Fibroblast of skin of right quadriceps (primary cell): ENCODE results near the gene NUDT9.
A peak's percentile ranks its signal among the peaks of the same experiment; 100 is the strongest.
"Not testable (repeated sequence)": the region's sequence is repeated elsewhere in the genome, so short reads cannot be mapped to it uniquely, and the experiment has no call there.

ENCODE experiments used
- DNase-seq: peaks from one replicate; pipeline ENCODE4 v3.0.0-alpha.2; 2013

The NUDT9 gene

DNA sequence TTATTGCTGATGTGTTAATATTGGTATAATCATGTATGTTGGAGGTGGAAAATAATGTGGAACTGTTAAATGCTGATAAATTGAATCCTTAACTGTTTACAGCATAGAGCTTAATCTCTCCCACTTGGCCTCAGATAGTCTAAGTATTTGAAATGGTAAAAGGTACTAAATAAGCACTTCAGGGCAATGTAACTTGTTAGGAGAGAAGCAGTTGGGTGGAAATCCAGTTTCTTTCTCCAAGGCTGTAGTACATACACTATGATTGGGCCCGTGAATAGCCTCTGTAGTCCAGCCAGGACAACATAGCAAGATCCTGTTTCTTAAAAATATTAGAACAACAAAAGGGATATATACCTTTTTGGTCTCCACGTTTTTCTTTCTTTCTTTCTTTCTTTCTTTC, 39.7 kb downstream of the NUDT9 start:
- DNase-seq: no peak

DNA sequence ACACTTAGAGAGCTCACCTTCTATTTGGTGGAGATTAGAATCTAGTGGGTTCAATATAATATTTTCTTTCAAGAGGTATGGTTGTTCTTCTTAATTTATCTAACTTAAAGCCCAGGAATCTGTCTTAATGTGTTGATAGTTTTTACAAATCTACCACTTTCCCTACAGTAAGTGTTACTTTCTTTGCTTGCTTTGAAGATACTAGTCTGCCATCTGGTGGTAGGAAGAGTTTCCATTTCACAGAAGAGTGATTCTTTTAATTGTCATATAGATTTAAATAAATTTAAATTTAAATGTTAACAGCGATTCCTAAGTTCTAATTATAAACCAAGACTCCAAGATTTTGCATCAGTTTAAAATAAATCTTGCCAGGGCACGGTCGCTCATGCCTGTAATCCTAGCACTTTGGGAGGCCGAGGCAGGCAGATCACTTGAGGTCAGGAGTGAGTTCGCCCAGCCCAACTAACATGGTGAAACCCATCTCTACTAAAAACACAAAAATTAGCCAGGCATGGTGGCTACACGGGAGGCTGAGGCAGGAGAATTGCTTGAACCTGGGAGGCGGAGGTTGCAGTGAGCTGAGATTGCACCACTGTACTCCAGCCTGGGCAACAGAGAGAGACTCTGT, 43.5 kb downstream of the NUDT9 start:
- peak; percentile 37 for DNase-seq

DNA sequence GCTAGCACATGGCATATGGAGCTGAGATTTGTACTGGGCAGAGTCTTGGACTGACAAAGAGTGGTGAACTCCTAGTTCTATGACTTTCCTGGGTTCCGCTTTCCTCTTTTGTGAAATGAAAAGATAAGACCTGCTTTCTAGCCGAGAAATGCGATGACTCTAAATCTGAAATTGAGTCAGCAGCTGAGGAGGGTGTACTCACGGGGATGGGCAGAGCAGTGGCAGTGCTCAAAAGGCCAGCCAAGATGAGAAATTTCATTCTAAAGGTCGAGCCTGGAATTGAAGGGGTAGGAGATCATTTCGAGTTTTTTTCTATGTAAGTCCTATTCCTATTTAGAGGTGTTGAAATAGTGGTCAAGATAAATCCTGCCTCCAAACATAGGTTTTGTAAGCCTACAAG, 47.0 kb downstream of the NUDT9 start:
- DNase-seq: no peak

DNA sequence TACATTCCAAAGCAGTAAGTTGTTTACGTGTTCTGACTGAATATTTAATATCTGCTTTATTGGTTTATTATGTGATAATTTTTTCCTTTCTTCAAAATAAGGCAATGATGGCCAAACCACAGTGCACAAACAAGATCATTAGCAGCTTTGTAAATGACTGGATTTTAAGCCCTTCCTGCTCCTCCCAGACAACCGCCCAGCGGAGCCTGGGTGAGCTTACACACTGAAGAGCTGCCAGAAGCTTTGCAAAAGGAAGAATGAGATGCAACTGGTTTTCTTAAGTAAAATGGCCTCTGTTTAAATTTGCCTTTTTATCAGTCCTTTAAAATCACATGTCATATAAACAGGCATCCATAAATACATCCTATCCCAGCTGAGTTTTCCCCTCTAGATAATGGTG, 54.6 kb downstream of the NUDT9 start:
- no peak for DNase-seq

DNA sequence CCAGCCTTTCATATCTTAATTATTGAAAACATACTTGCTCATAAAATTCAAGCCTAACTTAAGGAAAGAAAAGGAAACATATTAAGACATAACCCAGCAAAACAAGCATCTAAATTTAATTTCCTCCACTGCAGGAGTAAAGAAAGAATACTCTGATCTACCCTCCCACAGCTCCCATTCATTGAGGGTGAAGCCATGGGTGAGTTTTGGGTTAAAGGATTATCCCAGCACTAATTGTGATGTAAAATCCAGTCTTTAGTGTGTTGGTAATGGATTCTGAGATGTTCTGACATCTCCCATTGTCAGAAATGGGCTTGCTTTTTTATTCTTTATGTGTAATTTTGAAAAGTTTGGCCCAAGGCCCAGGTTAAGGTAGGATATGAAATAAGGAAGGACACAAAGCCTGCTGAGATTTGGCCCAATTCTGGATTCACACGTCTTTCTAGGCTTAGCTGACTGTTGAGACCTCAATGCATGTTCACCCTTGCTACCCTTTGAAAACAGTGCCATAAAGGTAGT, 56.4 kb downstream of the NUDT9 start:
- DNase-seq: no peak

DNA sequence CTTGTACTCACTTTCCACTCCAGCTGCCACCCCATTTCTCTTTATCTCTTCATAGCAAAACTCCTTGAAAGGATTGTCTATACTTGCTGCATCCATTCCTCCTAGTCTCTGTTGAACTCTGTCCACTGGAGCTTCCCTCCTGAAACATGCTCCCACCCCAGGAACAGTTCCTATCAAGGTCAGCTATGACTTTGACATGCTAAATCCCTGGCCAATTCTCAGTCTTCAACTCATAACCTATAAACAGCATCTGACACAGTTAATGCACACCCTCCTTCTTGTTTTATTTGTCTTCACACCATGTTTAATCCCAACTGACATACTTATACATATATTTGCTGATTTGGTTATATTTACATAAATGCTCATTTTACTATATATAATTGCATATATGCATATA, 59.0 kb downstream of the NUDT9 start:
- no peak for DNase-seq

DNA sequence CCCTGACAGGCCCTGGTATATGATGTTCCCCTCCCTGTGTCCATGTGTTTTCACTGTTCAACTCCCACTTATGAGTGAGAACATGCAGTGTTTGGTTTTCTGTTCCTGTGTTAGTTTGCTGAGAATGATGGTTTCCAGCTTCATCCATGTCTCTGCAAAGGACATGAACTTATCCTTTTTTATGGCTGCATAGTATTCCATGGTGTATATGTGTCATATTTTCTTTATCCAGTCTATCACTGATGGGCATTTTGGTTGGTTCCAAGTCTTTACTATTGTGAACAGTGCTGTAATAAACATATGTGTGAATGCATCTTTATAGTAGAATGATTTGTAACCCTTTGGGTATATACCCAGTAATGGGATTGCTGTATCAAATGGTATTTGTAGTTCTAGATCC, 60.9 kb downstream of the NUDT9 start:
- not testable (repeated sequence) for DNase-seq

DNA sequence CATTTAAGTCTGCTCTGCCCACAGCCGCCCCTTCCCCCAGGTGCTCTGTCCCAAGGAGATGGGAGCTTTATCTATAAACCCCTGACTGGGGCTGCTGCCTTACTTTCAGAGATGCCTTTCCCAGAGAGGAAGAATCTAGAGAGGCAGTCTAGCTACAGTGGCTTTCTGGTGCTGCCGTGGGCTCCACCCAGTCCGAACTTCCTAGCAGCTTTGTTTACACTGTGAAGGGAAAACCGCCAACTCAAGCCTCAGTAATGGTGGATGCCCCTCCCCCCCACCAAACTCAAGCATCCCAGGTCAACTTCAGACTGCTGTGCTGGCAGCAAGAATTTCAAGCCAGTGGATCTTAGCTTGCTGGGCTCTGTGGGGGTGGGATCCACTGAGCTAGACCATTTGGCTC, 66.3 kb downstream of the NUDT9 start:
- DNase-seq: not testable (repeated sequence)

DNA sequence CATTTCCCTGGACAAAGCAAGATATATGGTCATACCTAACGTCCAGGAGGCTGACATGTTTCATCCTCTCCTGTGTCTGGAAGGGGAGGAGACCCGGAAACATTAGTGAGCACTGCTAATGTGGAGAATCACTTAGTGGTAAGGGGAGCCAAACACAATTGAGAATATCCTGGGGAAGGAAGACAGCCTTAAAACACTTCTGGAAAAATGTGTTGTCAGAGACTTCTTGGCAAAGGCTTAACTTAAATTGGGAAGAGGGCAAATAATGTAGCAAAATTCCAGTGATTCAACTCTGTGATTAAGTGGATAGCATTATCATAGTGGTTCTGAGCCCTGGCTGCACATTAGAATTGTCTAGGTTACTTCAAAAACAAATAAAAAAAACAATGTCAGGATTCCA, 67.3 kb downstream of the NUDT9 start:
- DNase-seq: peak; percentile 15

DNA sequence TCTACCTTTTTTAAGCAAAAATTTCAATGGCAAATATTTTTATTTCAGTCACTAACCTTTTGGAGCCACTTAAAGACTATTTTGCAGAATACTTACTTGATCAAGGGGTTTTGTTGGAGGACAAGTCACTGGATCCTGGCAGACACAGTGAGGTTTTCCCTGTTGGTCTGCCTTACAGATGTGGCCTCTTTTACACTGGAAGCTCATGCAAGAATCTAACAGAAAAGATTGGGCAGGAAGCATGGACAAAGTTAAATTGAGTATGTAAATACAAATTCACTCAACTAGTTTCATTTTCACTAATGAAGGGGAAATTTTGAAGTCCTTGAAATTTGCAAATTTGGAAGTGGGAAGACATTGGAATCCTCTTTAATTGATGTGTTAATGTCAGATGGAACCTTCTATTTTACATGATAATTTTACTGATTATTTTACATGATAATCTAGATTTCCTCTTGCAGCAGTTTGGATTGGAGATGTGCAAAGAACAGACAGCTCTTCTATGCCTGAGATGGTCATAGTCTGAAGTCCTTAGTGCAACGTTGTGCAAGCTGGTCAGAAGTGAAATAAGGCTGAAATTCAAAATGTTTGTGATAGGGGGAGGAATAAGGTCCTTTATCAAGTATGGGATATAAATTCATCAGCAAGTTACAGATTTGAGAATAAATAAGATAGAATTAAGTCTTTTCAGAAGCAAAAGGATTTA, 68.4 kb downstream of the NUDT9 start:
- no peak for DNase-seq

DNA sequence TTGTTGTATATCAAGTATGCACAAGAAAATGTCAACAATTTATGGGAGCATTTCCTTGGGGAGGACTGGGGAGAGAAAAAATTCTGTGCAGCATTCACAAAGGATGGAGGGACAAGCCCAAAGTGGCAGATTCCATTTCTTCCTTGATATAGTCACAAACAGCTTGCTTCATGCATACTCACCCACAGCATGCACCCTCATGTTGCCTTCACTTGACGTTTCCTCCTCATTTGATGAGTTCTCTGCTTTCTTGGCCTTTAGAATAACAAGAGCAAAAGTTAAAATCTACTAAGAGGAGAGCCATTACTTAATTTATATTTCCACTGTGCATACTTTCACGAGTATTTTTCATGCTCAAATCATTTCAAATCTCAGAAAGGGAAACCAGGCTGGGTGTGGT, 69.1 kb downstream of the NUDT9 start:
- no peak for DNase-seq

DNA sequence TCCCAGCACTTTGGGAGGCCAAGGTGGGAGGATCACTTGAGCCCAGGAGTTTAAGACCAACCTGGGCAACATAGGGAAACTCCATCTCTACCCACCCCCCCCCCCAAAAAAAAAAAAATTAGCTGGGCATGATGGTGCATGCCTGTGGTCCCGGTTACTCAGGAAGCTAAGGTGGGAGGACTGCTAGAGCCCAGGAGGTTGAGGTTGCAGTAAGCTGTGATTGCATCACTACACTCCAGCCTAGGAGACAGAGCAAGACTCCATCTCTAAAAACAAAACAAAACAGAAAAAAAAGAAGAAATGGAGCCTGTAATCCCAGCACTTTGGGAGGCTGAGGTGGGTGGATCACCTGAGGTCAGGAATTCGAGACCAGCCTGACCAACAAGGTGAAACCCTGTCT, 69.5 kb downstream of the NUDT9 start:
- DNase-seq: not testable (repeated sequence)

DNA sequence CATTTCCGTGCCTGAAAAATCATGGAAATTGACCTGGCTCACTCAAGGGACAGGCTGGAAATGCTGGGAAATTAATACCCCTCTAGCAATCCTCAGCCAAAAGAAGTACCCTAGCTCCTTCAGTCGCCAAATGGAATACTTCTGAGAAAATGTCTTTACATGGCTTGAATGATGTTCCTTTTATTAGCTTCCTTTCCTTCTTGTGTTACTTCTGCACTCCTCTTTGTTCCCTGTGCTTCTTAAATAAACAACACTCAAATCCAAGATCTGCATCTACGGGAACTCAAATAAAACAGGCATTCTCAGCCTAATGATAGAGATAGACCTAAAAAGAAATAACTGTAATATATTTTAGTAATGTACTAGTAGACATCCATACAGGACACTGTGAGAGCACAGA, 70.7 kb downstream of the NUDT9 start:
- DNase-seq: no peak

DNA sequence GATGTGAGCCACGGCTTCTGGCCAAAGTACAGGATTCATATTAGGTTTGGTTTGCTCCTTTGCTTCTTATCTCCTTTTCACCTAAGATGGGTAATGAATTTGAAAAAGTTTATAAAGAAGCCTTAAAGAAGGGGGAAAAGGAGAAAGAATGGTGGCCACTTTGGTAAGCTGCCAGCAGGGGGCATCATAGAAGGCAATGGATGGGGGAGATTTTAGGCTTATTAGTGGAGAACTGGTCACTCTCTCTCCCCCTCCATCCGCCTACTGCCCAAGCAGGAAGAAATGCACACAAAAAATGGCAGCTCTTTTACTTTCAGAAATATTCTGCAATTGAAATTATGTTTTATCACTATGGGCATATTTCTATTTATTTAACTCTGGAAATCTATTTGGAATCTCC, 74.8 kb downstream of the NUDT9 start:
- no peak for DNase-seq

DNA sequence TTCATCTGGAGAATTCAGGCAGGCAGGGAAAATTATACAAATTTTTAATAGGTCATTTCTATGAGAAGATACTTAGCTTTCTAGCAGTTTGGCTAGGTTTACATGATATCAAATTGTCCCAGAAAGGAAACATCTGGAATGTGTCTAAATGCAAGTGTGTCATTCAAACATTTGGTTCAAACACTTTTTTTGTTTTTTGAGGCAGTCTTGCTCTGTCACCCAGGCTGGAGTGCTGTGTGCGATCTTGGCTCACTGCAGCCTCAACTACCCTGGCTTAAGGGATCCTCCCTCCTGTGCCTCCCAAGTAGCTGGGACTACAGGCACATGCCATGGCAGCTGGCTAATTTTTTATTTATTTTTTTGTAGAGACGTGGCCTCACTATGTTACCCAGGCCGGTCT, 75.2 kb downstream of the NUDT9 start:
- DNase-seq: no peak

DNA sequence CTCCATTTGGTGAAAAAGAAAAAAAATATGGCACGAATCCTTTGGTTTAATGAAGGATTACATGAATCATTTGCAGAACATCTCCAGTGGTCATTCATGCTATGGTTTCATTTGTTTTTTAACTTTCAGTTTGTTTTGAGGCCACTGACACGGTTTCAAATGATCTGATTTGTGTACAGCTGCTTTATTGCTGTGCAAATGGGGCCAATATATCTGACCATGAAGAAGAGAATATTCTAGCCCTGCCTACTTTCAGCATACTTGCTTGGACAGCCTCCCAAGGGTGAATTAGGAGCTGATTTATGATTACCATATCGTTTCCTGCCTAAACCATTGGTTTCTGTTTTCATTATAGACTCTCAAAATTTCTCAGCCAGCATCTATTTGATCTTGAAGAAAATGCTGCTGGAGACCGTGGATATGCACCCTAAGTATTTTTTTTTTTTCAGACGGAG, 76.1 kb downstream of the NUDT9 start:
- peak; percentile 72 for DNase-seq

DNA sequence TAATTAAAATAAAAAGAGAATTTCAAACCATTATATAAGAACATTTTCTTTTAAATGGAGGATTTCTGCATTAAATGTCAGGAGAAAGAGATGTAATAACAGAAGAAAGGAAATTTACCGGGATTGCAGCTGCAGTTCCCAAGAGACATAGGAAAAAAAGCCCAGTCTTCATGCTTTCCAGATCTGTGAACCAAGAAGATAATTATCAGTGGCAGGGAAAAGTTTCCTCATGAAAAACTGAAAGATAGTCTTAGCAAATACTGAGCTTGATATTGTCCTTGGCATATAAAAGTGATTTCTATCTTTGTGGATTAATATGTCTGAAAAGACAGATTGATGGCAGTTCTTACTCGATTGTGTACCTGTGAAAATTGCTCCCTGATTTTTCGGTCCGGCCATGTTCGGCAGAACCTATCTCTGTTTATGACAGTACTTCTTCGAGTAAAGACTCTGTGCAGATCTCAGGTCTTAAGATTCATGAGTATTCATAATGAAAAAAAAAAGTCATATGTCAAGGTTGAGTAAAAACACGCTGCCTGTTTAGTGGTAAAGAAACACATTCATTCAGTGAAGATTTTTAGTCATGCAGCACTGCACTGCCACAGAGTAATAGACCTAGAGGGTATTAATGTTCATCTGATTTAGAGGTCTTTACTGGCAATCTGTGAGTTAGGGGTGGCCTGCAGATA, 77.2 kb downstream of the NUDT9 start:
- DNase-seq: no peak

DNA sequence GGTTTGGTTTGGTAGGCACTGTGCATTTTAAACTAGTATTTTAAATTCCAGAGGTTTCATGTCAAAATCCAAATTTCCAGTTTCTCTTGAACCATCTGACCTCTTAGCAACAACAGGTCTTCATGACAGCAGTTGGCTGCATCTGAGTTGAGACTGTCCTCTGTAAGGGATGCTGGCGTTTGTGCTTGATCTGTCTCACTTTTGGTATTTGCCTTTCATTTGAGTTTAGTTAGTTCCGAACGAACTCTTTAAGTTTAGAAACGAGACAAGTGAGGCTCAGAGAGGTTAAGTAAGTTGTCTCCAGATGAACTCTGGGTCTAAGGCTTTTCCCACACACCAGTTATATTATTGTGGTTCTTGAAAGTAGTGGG, 77.7 kb downstream of the NUDT9 start:
- no peak for DNase-seq

DNA sequence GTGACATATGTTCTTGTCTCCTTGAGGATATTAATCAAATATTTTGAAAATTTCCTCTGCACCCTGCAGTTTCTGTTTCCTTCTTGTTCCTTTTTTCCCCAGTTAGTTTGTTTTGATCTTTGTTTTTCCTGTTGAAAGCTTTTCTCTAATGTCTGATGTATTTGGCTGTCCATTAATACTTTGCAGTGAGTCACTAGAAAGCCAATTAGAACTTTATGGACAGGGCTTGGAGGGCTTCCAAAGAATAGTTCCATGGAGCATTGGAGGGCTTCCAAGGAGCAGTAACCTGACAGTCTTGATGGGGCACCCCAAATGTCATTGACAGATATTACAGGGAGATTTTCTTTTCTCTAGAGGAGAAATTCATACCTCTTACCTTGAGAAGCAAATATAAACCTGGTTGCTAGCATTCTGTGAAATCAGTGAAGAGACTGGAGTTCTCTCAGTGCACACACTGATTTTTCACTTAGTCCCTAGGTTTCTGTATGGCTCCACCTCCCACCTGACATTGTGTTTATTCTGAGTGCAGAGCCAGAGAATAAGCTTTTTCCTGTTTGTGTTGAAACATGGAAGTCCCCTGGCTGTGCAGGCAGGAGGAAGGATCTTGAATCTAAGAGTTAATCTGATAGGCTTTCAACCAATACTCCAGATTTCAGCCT, 80.3 kb downstream of the NUDT9 start:
- DNase-seq: peak; percentile 59

DNA sequence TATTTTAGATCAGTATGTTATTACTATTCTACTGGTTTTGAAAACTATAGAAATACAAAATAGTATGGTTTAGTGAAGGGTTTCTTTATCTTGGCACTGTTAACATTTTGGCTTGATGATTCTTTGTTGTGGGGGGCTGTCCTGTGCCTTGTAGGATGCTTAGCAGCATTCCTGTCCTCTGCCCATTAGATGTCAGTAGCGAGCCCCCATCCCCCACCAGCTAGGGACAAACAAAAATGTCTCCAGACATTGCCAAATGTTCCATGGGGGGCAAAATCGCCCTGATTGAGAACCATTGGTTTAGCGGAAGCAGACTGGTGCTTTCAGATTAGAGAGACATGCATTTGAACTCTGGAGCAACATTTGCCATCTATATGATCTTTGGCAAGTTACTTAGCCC, 83.5 kb downstream of the NUDT9 start:
- no peak for DNase-seq

DNA sequence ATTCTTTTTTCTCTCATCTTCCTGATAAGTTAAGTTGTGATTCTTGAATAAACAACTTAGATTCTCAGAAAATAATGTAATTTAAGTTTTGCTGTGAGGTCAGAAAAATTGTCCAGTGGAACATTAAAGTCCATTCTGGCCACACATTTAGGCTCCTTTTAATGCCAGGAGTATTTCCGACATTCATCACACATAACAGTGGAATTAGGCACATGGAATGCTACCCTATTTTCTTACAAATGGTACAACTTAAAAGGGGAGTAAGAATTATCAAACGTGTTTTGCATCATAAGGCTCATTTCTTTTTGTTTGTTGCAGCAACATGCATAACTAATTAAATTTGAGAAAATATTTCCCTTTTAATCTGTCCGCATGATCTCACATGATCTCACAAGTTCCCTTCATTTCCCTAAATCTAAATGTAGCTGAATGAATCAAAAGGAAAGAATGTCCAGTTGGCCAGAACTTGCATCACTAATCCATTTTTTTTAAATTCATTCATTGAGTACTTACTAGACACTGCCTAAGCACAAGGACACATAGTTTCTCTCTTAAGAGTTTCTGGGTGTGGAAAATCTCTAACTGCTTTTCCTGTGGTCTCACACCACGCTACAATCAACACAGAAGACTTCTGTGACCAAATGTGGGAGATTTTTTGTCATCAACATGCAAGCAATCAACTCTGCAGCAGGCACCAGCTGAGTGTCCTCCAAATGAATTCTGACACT, 84.8 kb downstream of the NUDT9 start:
- DNase-seq: peak; percentile 86
